OCI-LY1 (cell line): ENCODE measurements around the gene ARFGAP2.
A peak's percentile ranks its signal among the peaks of the same experiment; 100 is the strongest.

Experiments
- H2AFZ ChIP-seq: fragments of 200-600 bp; sonication (generic), shearing (Covaris generic); 2 replicates; pipeline ENCODE4 v1.6.0; 2014; ENCODE audit warnings: antibody characterized with exemption, mild to moderate bottlenecking, low read length
- H3F3A ChIP-seq: fragments of 200-600 bp; sonication (generic), shearing (Covaris generic); 2 replicates; pipeline ENCODE4 v1.6.0; 2014; ENCODE audit warnings: mild to moderate bottlenecking, antibody characterized with exemption, low read length, moderate library complexity; ENCODE audit not compliant: insufficient read depth
- H3K27ac ChIP-seq: fragments of 200-600 bp; sonication (generic); 2 replicates; pipeline ENCODE4 v1.5.1; 2014; ENCODE audit warnings: low read length, mixed run types, mild to moderate bottlenecking, low read depth; ENCODE audit not compliant: poor library complexity, severe bottlenecking
- H3K27me3 ChIP-seq: fragments of 200-600 bp; sonication (generic); 2 replicates; pipeline ENCODE4 v1.6.0; 2014; ENCODE audit warnings: antibody characterized with exemption, mild to moderate bottlenecking, low read length, moderate library complexity; ENCODE audit not compliant: insufficient read depth
- H3K36me3 ChIP-seq: fragments of 200-600 bp; sonication (generic); 2 replicates; pipeline ENCODE4 v1.6.1; 2014; ENCODE audit warnings: mild to moderate bottlenecking, antibody characterized with exemption, low read length, moderate library complexity, mixed read lengths; ENCODE audit not compliant: insufficient read depth
- H3K4me1 ChIP-seq: fragments of 200-600 bp; sonication (generic); 2 replicates; pipeline ENCODE4 v1.5.1; 2014; ENCODE audit warnings: mild to moderate bottlenecking, low read length, moderate library complexity; ENCODE audit not compliant: insufficient read depth, severe bottlenecking
- H3K4me2 ChIP-seq: fragments of 200-600 bp; sonication (generic), shearing (Covaris generic); 2 replicates; pipeline ENCODE4 v1.6.1; 2014; ENCODE audit warnings: low read length
- H3K4me3 ChIP-seq: fragments of 200-600 bp; sonication (generic); 2 replicates; pipeline ENCODE4 v1.5.1; 2014; ENCODE audit warnings: low read length, low read depth, mild to moderate bottlenecking, mixed read lengths; ENCODE audit not compliant: poor library complexity, severe bottlenecking
- H3K79me2 ChIP-seq: fragments of 200-600 bp; shearing (Covaris generic); 2 replicates; pipeline ENCODE4 v1.6.1; 2016; ENCODE audit warnings: mixed run types, low read length, mixed read lengths; ENCODE audit not compliant: insufficient read depth
- H3K9ac ChIP-seq: fragments of 200-600 bp; sonication (generic), shearing (Covaris generic); 2 replicates; pipeline ENCODE4 v1.6.1; 2014; ENCODE audit warnings: mild to moderate bottlenecking, low read length, mixed read lengths
- H3K9me2 ChIP-seq: fragments of 200-600 bp; sonication (generic), shearing (Covaris generic); 2 replicates; pipeline ENCODE4 v1.6.1; 2014; ENCODE audit warnings: low read depth, mild to moderate bottlenecking, low read length, mixed read lengths
- H3K9me3 ChIP-seq: fragments of 200-600 bp; shearing (Covaris generic); 2 replicates; pipeline ENCODE4 v1.6.1; 2014; ENCODE audit warnings: low read length, mixed read lengths
- H4K20me1 ChIP-seq: fragments of 200-600 bp; sonication (generic), shearing (Covaris generic); 2 replicates; pipeline ENCODE4 v1.6.0; 2016; ENCODE audit warnings: mild to moderate bottlenecking, low read length; ENCODE audit not compliant: insufficient read depth
- EZH2 ChIP-seq: fragments of 200-600 bp; sonication (generic), shearing (Covaris generic); IDR thresholded peaks from 2 replicates; pipeline ENCODE4 v1.8.0; 2017; ENCODE audit warnings: borderline replicate concordance, mixed run types, mild to moderate bottlenecking, antibody characterized with exemption, low read length, moderate library complexity, mixed read lengths
- TF ChIP-seq, protein P1 (sequence below): fragments of 200-600 bp; sonication (generic), shearing (Covaris generic); IDR thresholded peaks from 2 replicates; pipeline ENCODE4 v1.5.1; 2017; ENCODE audit warnings: mild to moderate bottlenecking, antibody characterized with exemption, low read length, moderate library complexity, mixed read lengths

ARFGAP2 gene

DNA sequence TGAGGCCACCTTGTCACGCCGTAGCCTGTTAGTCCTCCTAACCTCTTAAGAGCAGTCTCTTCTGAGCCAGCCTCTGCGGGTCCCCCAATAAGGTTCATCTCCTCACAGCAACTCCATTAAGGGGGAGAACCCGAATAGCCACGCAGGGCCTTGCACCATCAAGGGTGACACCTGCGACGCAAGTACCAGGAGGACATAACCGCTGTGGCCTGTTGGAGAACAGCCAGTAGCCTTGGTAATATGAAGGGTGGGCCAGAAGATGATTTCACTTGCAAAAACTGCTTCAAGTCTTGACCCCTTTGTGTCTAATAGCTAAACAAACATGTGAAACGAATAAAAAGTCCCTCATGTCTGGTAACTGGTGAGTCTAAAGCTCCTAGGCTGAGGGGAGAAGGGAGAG is 14.8 kb downstream of the ARFGAP2 start:
- Histone ChIP-seq H3K36me3 (peaks cover 56% of the 10 kb centered on the region), H3K4me2 (no peak overlapping the region)

DNA sequence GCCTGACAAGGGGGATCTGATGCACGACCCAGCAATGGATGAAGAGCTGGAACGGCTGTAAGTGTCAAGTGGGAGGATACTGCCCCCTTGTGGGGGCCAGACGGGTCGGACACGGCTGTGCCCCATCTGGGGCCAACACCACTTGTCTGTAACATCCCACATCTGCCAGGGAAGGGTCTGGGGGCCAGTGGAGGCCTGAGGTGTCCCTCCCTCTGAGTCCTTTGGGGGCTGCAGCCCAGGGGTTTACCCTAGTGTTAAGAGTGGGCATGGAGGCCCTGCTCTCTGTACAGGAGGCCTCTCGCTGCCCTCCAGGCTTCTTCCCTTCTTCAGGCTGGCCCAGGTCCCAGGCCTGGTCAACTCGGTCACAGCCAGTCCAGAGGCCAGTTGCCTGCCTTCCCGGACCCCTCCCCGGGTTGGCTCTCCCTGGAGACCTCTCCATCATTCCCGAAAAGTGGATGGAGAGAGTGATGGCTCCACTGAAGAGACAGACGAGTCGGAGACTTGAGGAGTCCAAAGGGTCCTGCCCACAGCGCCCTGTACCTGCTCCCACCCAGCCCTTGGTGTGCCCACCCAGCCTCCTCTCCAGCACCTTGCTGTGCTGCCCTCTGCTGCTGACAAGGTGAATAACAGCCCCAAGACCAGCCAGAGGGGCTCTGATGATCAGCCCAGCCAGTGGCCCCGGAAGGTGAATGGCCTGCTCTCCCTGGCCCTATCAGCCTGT is 15.4 kb downstream of the ARFGAP2 start:
- H3F3A ChIP-seq: no peaks in the 10 kb centered on the region
- no peak overlapping the region for H3K4me3 ChIP-seq
- H3K9me2 ChIP-seq: no peaks in the 10 kb centered on the region
- no peaks in the 10 kb centered on the region for H3K27me3 ChIP-seq
- peaks cover 2% of the 10 kb centered on the region for H3K4me1 ChIP-seq
- no peak overlapping the region for H3K9ac ChIP-seq
- H3K36me3 ChIP-seq: peaks cover 54% of the 10 kb centered on the region
- no peak for TF ChIP-seq EZH2
- TF ChIP-seq, protein P1, sequence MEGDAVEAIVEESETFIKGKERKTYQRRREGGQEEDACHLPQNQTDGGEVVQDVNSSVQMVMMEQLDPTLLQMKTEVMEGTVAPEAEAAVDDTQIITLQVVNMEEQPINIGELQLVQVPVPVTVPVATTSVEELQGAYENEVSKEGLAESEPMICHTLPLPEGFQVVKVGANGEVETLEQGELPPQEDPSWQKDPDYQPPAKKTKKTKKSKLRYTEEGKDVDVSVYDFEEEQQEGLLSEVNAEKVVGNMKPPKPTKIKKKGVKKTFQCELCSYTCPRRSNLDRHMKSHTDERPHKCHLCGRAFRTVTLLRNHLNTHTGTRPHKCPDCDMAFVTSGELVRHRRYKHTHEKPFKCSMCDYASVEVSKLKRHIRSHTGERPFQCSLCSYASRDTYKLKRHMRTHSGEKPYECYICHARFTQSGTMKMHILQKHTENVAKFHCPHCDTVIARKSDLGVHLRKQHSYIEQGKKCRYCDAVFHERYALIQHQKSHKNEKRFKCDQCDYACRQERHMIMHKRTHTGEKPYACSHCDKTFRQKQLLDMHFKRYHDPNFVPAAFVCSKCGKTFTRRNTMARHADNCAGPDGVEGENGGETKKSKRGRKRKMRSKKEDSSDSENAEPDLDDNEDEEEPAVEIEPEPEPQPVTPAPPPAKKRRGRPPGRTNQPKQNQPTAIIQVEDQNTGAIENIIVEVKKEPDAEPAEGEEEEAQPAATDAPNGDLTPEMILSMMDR: peak; percentile 69
- H4K20me1 ChIP-seq: no peaks in the 10 kb centered on the region
- peak overlapping the region; percentile 9 for H3K27ac ChIP-seq
- no peaks in the 10 kb centered on the region for H3K79me2 ChIP-seq
- no peak overlapping the region for H2AFZ ChIP-seq
- H3K4me2 ChIP-seq: no peak overlapping the region
- no peaks in the 10 kb centered on the region for H3K9me3 ChIP-seq

More for the DNA sequence above, 14.8 kb downstream of the ARFGAP2 start:
- no peaks in the 10 kb centered on the region for H3K9me3 ChIP-seq
- H4K20me1 ChIP-seq: no peaks in the 10 kb centered on the region
- peak overlapping the region; percentile 9 for H3K27ac ChIP-seq
- no peak overlapping the region for H3K4me3 ChIP-seq
- no peak overlapping the region for H3K9ac ChIP-seq
- no peaks in the 10 kb centered on the region for H3K4me1 ChIP-seq
- H2AFZ ChIP-seq: no peak overlapping the region
- no peaks in the 10 kb centered on the region for H3F3A ChIP-seq
- TF ChIP-seq, protein P1: no peak
- TF ChIP-seq EZH2: no peak
- H3K79me2 ChIP-seq: no peaks in the 10 kb centered on the region
- H3K9me2 ChIP-seq: no peaks in the 10 kb centered on the region
- H3K27me3 ChIP-seq: no peaks in the 10 kb centered on the region

DNA sequence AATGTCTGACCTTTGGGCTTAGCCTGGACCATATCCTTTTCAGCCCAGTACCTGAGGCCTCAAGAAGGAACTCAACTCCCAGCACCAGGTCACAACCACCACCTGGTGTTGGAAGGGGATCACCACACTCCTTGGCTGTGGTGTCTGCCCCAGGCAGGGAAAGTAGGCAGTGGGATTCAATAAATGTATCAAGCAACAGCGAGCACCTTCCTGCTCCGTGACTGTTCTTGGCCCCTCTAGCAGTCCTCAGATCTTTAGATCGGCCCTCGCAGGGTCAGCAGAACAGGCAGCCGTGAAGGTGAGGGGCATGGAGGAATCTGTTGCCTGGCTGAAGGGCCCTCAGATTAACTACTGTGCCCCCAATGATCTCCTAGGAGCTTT is 15.9 kb downstream of the ARFGAP2 start:
- no peaks in the 10 kb centered on the region for H3K27me3 ChIP-seq
- H3K4me1 ChIP-seq: peaks cover 7% of the 10 kb centered on the region
- H3F3A ChIP-seq: no peaks in the 10 kb centered on the region
- H3K9ac ChIP-seq: no peak overlapping the region
- H2AFZ ChIP-seq: no peak overlapping the region
- H3K4me2 ChIP-seq: no peak overlapping the region
- peaks cover 52% of the 10 kb centered on the region for H3K36me3 ChIP-seq
- no peak overlapping the region for H3K4me3 ChIP-seq
- no peaks in the 10 kb centered on the region for H3K79me2 ChIP-seq
- TF ChIP-seq EZH2: no peak
- TF ChIP-seq, protein P1: no peak
- H3K27ac ChIP-seq: no peak overlapping the region
- H3K9me3 ChIP-seq: no peaks in the 10 kb centered on the region
- no peaks in the 10 kb centered on the region for H4K20me1 ChIP-seq
- no peaks in the 10 kb centered on the region for H3K9me2 ChIP-seq
